Activated naive CD4-positive, alpha-beta T cell treated with anti-CD3 and anti-CD28 coated beads, Interleukin-2, amount 50 U/mL, for 72 hours (primary cell): Measurements from ENCODE around the gene ETV6. TPM values are rescaled to one million over a fixed set of nuclear protein-coding genes. Genes with fewer than 3 reads are reported as not detected.
A peak's percentile ranks its signal among the peaks of the same experiment; 100 is the strongest.

Source experiments
- ATAC-seq, 2 donors: fragments of 150-1000 bp; cut with Tn5 transposase; 2 replicates each; pipeline ENCODE4 v1.10.0; 2021; ENCODE audit warnings: mild to moderate bottlenecking in 2 of 2, moderate library complexity in 2 of 2
- DNase-seq, 2 donors: peaks; one replicate each; pipeline ENCODE4 v3.0.0; 2021 to 2022; ENCODE audit warnings: low spot score in 2 of 2
- H3K27ac Mint-ChIP-seq, 2 donors: one replicate each; pipeline ENCODE4 v1.8.0; 2022; ENCODE audit warnings: mild to moderate bottlenecking in 2 of 2, mixed read lengths in 2 of 2
- H3K36me3 Mint-ChIP-seq, 2 donors: one replicate each; pipeline ENCODE4 v1.8.0; 2022; ENCODE audit warnings: mixed read lengths in 2 of 2
- H3K9me3 Mint-ChIP-seq, 2 donors: one replicate each; pipeline ENCODE4 v1.8.0; 2022; ENCODE audit warnings: mixed read lengths in 2 of 2
- total RNA-seq, 2 donors: library from RNA; stranded (reverse); gene quantifications; one replicate each; pipeline ENCODE4 v1.2.3, GENCODE V29; 2022

Gene ETV6
- total RNA-seq, 2 donors from 2014 or later: 15.2 to 80.7 TPM

DNA sequence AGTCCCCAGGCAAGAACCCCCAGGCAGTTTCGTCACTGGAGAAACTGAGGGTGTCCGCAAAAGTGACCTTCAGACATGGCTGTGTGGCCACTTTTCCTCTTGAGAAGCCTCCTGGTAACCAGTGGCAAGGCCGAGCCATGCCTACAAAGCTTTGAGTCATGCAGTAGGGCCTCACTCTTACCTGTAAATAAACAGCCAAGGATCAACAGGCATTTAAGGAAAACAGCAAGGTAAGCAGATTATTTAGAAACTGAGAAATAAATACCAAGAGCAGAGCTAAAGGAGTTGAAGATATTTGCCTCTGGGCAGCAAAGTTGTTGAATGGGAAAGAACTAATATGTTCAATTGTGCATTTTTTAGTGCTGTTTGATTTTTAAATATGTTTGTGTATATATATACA is 280.2 kb downstream of the ETV6 start:
- no peak for DNase-seq
- no peak overlapping the region for H3K27ac Mint-ChIP-seq
- ATAC-seq: no peak
- H3K9me3 Mint-ChIP-seq: peaks cover 0 to 5% of the 10 kb centered on the region in 2 donors
- H3K36me3 Mint-ChIP-seq: peaks cover 0 to 5% of the 10 kb centered on the region in 2 donors

DNA sequence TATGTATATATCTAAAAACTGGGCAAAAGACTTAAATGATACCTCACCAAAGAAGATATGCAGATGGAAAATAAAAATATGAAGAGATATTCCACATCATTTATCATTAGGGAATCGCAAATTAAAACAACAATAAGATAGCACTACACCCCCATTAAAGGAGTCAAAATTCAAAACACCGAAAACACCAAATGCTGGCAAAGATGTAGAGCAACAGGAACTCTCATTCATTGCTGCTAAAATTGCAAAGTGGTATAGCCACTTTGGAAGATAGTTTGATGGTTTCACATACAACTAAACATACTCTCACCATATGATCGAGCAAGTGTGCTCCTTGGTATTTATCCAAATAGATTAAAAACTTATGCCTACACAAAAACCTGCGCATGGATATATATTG is 289.7 kb downstream of the ETV6 start:
- H3K27ac Mint-ChIP-seq: no peak overlapping the region
- ATAC-seq (no peak), DNase-seq (no peak)
- H3K9me3 Mint-ChIP-seq: peaks cover 0 to 6% of the 10 kb centered on the region in 2 donors
- H3K36me3 Mint-ChIP-seq: no peaks in the 10 kb centered on the region

DNA sequence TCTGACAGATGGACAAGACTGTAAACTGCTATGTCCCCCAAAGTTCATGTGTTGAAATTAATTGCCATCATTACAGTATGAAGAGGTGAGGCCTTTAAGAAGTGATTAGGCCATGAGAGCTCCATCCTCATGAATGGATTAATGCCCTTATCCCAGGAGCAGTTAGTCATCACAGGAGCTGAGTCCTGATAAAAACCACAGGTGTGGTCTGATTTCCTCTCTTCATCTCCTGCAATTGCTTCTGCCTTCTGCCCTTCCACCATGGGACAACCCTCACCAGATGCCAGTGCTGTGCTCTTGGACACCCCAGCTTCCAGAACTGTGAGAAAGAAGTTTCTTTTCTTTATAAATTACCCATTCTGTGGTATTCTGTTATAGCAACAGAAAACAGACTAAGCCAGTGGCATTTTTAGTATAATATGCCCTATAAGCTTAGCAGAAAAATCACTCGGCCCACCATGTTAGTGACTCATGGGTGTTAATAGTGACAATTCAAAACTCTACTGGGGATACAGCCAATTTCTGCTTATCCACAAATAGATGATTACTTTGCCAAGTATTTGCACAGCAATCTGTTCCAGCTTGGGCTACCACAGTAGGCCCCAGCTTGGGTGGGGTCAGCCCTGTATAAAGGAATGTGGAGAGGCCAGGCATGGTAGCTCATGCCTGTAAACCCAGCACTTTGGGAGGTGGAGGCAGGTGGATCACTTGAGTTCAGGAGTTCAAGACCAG is 292.3 kb downstream of the ETV6 start:
- Mint-ChIP-seq H3K27ac (no peak overlapping the region), H3K9me3 (peaks cover 0 to 5% of the 10 kb centered on the region in 2 donors), H3K36me3 (no peaks in the 10 kb centered on the region)
- ATAC-seq (no peak), DNase-seq (no peak)

- DNase-seq (no peak), ATAC-seq (no peak)
- peak overlapping the region in 1 of 2 donors; percentile 51 for H3K27ac Mint-ChIP-seq
- H3K9me3 Mint-ChIP-seq: peaks cover 0 to 5% of the 10 kb centered on the region in 2 donors
- H3K36me3 Mint-ChIP-seq: no peaks in the 10 kb centered on the region
These were observed 294.6 kb downstream of the ETV6 start for GRCh38 chr12:11943919-11944700.
